Left kidney (tissue), 8 donors: ENCODE results near the gene TM2D3. TPM values are rescaled to one million over a fixed set of nuclear protein-coding genes. Genes with fewer than 3 reads are reported as not detected.

Source experiments
- DNase-seq: peaks from one replicate; pipeline ENCODE4 v3.0.0-alpha.2; 2013
- long read RNA-seq, 8 donors: transcript quantifications; one replicate each; lab custom pipeline, GENCODE V29; 2026
- polyA plus RNA-seq: library from polyadenylated mRNA; unstranded; fragments of 120-200 nt; gene quantifications from one replicate; pipeline ENCODE4 v1.2.1, GENCODE V29; 2013; ENCODE audit not compliant: insufficient read length

Gene TM2D3
- polyA plus RNA-seq, result 66.0 TPM
- long read RNA-seq, donor 1, transcript TM2D3-202 (5 exons, 1,329 nt), result major isoform, 12 of 24 reads
- long read RNA-seq, donor 1, partial matches to known transcripts, result 0 of 24 reads
- long read RNA-seq, donor 1, other reads (novel, unspliced or antisense), result 0 of 24 reads
- long read RNA-seq, donor 2, transcript TM2D3-202 (5 exons, 1,329 nt), result major isoform, 14 of 31 reads
- long read RNA-seq, donor 2, transcript TM2D3-201 (6 exons, 1,381 nt), result minor isoform, 10 of 31 reads
- long read RNA-seq, donor 2, partial matches to known transcripts, result 0 of 31 reads
- long read RNA-seq, donor 2, other reads (novel, unspliced or antisense), result 0 of 31 reads
- long read RNA-seq, donor 3, transcript TM2D3-202 (5 exons, 1,329 nt), result major isoform, 12 of 24 reads
- long read RNA-seq, donor 3, transcript TM2D3-201 (6 exons, 1,381 nt), result minor isoform, 5 of 24 reads
- long read RNA-seq, donor 3, partial matches to known transcripts, result 0 of 24 reads
- long read RNA-seq, donor 3, other reads (novel, unspliced or antisense), result 0 of 24 reads
- long read RNA-seq, donor 4, partial matches to known transcripts, result 0 of 2 reads
- long read RNA-seq, donor 4, other reads (novel, unspliced or antisense), result 0 of 2 reads
- long read RNA-seq, donor 5, transcript TM2D3-201 (6 exons, 1,381 nt), result minor isoform, 6 of 56 reads
- long read RNA-seq, donor 5, transcript TM2D3-202 (5 exons, 1,329 nt), result major isoform, 38 of 56 reads
- long read RNA-seq, donor 5, partial matches to known transcripts, result 5 of 56 reads
- long read RNA-seq, donor 5, other reads (novel, unspliced or antisense), result 0 of 56 reads
- long read RNA-seq, donor 6, transcript TM2D3-201 (6 exons, 1,381 nt), result minor isoform, 13 of 37 reads
- long read RNA-seq, donor 6, transcript TM2D3-202 (5 exons, 1,329 nt), result major isoform, 16 of 37 reads
- long read RNA-seq, donor 6, transcript TM2D3-208 (2 exons, 2,133 nt), result minor isoform, 5 of 37 reads
- long read RNA-seq, donor 6, partial matches to known transcripts, result 0 of 37 reads
- long read RNA-seq, donor 6, other reads (novel, unspliced or antisense), result 0 of 37 reads
- long read RNA-seq, donor 7, transcript TM2D3-201 (6 exons, 1,381 nt), result minor isoform, 9 of 55 reads
- long read RNA-seq, donor 7, transcript TM2D3-202 (5 exons, 1,329 nt), result major isoform, 22 of 55 reads
- long read RNA-seq, donor 7, partial matches to known transcripts, result 17 of 55 reads
- long read RNA-seq, donor 7, other reads (novel, unspliced or antisense), result 0 of 55 reads
- long read RNA-seq, donor 8, transcript TM2D3-202 (5 exons, 1,329 nt), result major isoform, 15 of 20 reads
- long read RNA-seq, donor 8, partial matches to known transcripts, result 0 of 20 reads
- long read RNA-seq, donor 8, other reads (novel, unspliced or antisense), result 0 of 20 reads

- peak; percentile 92 for DNase-seq
Measured at GRCh38 chr15:101652098-101652785, at the start of gene TM2D3. Gene TM2D3, minus strand, starts transcription at chr15:101652381. Its CDS starts 20 bp downstream, at chr15:101652361.

DNA sequence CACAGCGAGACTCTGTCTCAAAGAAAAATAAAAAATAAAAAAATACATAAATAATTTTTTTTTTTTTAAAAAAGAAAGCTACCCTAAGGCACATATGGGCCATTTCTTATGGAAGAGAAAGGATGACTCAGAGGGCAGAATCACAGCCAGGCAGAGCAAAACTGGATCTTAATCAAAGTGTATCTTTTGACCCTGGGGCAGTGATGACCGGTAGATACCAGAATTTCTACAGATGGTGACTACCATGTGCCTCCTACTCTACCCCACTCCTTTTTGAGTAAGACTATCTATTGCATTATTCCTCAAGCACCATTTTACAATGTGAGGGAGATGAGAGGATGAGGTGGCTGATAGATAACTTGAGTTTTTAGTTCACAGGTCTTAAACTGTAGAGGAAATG is 46.1 kb upstream of the TM2D3 start:
- no peak for DNase-seq

GRCh38 chr15:101697488-101697887 is 45.3 kb upstream of the TM2D3 start:
- no peak for DNase-seq

DNA sequence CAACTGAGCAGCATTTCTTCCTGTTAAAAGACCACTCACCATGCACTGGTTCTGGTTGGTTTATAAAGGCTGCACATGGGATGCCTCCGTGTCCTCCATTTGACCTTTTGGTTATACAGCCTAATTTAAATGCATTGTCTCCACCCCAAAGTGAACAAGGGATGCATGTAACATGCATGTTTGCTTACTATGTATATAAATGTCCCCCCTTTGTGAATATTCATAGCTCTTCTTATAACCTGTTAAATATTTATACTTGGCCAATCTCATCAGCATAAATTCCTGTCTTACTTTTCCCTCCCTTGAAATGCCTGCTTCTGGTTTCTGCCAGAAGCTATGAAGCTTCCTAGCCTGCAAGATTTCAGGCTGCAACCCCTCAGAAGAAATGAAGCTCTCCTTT is 44.6 kb upstream of the TM2D3 start:
- no peak for DNase-seq

DNA sequence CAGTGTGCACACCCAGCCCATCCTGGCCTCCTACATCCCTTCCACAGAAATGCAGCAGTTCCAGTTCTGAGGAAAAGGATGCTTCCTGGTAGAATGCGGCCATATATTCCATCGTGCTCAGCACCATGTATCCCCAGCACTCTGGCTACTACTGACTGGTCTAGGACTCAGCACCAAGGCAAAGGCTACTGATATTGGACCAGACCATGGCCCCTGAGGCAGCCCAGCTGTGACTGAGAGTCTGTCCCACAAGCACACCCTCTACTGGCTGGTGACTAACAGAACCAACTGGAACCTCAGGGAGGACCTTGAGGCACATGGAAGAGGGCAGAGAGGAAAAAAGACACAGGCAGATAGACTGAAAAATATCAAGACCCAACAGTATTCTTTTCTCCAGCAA is 42.1 kb upstream of the TM2D3 start:
- no peak for DNase-seq

GRCh38 chr15:101692801-101693598 is 40.8 kb upstream of the TM2D3 start:
- DNase-seq, result no peak

DNA sequence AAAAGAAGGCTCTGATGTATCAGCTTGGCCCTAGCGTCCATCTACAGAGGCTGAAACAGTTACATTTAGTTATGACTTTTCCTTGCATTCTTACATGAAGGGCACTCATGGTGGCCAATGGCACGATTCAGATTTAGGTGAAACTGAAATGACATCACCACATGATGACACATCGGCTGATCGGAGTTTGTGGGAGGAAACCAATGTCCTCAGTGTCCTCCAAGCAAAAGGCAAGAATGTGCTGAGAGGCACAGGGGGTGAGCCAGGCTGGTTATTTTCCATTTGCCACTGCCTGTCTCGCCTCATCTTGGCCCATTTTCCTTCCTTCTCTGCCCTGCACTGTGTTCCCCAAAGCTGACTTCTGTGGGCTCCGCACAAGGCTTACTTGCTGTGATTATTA is 37.7 kb upstream of the TM2D3 start:
- DNase-seq, result no peak

GRCh38 chr15:101686718-101687117 is 34.5 kb upstream of the TM2D3 start:
- DNase-seq, result no peak

GRCh38 chr15:101684877-101685276 is 32.7 kb upstream of the TM2D3 start:
- no peak for DNase-seq

GRCh38 chr15:101684384-101684783 is 32.2 kb upstream of the TM2D3 start:
- no peak for DNase-seq

DNA sequence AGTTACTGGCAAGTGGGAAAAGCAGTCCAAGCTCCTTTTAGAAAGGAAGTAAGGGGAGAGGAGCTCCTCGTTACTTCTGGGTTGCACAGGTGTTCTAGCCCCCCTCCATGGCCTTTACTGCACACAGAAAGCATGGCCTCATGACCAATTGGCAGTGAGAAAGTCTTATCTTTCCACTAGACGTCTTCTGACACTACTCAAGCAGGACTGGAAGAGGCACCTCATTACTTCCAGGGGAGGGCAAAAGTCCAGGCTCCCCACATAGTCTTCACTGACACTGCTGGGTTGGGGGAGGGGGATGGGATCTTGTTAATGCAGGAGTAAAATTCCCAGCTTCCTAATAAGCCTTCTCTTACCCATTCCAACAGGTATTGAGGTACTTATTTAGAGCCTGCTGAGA is 27.6 kb upstream of the TM2D3 start:
- no peak for DNase-seq

- DNase-seq, result no peak
Measured at GRCh38 chr15:101676921-101677329, 24.7 kb upstream of the TM2D3 start.

- no peak for DNase-seq
Measured at GRCh38 chr15:101675796-101676582, 23.8 kb upstream of the TM2D3 start.

DNA sequence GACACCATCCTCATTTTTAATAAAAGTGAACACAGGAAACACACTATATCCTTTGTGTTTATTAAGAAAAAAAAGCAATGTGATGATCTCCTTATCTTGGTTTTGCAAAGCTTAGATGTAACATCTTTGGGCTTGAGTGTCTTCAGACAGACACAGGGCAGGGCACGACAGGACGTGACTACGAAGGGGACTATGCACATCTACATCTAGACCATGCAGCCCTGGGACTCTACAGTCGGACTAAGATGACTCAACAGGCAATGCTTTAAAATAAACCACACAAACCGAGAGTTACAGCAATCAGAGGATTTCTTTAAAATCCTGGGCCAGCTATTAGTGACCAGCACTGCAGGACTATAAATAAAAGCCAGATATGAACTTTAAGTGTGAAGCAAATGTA is 22.8 kb upstream of the TM2D3 start:
- DNase-seq, result no peak

DNA sequence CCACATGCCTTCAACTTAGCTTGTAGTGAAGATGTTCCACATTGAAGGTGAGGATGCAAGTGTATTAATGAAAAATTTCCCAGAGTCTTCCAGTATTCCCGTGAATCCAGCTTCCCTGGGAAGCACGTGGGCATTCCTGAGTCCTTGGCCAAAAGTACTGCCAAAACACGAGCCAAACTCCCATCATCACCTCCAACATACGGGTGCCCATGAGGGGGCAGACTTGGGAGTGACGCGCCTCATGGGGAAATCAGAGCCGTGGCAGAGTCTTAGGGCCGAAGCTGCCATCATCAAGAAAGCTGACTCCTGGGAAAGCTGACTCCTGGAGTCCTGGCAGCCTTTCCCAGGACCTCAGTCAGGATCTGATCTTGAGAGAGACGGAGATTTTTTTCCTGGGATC is 20.1 kb upstream of the TM2D3 start:
- no peak for DNase-seq

DNA sequence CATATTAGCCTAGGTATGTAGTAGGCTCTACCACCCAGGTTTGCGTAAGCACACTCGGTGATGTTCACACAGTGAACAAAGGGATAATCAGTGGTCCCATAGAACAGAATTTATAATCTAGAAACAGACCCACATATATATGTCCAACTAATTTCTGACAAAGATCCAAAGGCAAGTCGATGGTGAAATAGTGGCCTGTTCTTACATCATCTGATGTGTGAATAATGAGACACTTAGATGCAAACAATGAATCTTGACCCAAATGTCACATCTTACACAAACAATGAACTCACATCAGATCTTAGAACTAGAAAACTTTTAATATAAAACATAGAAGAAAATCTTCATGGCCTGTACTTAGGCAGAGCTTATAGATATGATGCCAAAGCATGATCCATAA is 17.6 kb upstream of the TM2D3 start:
- DNase-seq, result no peak

DNA sequence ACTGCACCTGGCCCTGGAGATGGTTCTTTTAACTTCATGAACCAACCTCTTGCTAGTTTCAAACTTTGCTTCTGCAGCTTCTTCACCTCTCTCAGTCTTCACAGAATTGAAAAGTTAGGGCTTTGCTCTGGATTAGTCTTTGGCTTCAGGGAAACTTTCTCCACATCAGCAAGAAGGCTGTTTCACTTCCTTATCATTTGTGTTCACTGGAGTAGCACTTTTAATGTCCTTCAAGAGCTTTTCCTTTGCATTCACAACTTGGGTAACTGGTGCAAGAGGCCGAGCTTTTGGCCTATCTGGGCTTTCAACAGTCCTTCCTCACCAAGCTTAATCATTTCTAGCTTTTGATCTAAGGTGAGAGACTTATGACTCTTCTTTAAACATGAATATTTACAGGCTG is 15.7 kb upstream of the TM2D3 start:
- DNase-seq, result no peak

DNA sequence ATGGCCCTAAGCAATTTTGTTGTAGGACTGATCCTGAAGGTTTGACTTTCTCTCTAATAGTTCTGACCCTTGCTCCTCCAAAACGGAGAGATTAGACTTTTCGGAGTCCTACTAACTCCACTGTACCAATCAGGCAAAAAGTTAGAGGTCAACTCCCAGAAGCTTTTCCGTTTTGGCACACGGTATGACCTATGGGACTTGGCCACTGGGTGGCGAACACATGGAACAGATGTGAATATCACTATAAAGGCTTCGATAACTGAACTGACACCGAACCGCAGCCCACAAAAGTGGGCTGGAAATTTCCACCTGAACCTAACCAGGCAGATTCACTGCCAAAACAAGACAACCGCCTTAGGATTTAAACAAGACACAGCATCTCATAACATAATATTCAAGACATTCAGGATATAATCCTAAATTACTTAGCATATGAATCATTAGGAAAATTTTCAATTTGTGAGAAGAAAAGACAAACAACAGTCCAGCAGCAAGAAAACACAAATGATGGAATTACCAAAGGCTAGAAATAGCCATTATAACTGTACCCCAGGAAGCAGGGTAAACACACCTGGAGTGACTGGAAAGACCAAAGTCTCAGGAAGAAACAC is 12.2 kb upstream of the TM2D3 start:
- no peak for DNase-seq

GRCh38 chr15:101662203-101662602 is 10.0 kb upstream of the TM2D3 start:
- no peak for DNase-seq
